Stimulated activated naive CD4-positive, alpha-beta T cell treated with Interleukin-2 at 50 U/mL for 16 hours (primary cell): Measurements from ENCODE around the gene LRRC23.
"Not testable (repeated sequence)": the region's sequence is repeated elsewhere in the genome, so short reads cannot be mapped to it uniquely, and the experiment has no call there.

Experiments used
- DNase-seq: peaks from one replicate; lab custom pipeline; 2025; lab: John Stamatoyannopoulos, UW

LRRC23 gene

DNA sequence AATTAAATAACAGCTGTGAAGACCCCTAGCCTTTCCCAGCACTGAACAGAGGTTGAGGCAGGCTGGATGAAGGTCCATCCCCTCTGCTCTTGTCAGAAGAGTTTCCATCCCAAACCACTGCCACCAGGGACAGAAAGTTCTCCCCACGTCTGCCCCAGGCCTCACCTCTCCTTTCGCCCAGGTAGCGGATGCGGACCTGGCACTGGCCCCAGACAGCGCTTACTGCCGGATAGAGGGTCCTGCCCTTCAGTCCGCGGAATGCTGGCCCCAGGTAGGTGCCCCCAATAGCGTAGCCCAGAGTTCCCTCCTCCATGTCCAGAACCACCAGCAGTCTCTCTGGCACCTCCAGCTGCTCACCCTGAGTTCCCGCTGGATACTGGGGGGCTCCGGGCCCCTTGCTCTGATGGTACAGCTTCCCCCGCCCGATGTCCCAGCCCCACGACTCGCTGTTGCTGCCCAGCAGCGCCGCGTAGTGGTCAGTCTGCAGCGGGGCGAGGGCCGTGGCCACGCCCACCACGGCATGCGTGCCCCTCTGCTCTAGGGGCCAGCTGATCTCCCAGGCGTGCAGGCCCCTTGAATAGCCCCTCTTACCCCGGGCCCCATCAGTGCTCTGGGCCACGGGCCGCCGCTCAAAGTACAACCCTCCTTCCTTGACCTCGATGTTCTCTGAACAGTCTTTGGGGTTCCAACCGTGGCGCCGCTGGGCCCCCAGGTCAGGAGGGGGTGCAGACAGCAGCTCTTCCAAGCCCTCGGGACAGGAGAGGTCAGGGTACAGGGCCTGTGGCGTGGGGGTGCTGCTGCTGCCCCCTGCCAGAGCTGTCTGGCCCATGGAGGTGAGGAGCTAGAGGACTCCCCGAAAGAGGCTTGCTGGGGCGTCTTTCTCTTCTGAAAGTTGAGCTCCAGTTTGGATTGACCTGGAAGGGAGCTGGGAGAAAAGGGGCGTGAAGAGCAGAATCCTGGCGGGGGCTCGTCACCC is 32.3 kb upstream of the LRRC23 start:
- peak; percentile 74 for DNase-seq

- peak; percentile 98 for DNase-seq
These were observed 31.3 kb upstream of the LRRC23 start, which contains the start of gene SPSB2 for GRCh38 chr12:6873094-6874014. Gene SPSB2, minus strand, starts transcription at chr12:6873303. Its CDS starts 402 bp downstream, at chr12:6872901.

GRCh38 chr12:6874015-6874368 is 30.6 kb upstream of the LRRC23 start:
- not testable (repeated sequence) for DNase-seq

- DNase-seq, result not testable (repeated sequence)
These were observed 24.8 kb upstream of the LRRC23 start for GRCh38 chr12:6879824-6880223.

DNA sequence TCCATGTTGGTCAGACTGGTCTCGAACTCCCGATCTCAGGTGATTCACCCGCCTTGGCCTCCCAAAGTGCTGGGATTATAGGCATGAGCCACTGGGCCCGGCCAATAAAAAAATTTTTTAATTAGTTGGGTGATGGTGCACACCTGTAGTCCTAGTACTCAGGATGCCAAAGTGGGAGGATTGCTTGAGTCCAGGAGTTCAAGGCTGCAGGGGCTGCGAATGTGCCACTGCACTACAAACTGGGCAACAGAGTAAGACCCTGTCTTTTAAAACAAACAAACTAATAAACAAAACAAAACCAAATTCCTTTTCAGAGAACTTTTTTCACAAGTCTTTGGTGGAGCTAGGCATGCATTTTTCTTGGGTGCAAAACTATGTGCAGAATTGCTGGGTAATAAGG is 21.4 kb upstream of the LRRC23 start:
- no peak for DNase-seq

DNA sequence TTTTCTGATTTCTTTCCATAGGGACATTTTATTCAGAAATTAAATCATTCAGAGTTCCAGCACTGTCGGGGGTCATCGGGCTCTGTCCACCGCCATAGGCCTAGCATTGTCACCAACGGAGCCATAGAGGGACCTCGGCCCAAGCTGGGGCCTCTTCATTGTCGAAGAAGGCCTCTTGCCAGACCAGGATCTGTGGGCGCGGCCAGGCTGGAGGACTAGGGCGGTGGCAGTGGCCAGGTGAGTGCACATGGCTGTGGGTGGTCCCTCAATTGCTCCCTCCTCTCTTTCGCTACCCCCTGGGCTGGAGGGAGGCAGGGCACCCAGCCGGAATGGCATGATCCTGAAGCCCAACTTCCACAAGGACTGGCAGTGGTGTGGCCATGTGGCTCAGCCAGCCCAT is 20.9 kb upstream of the LRRC23 start:
- no peak for DNase-seq

- no peak for DNase-seq
These were observed 20.1 kb upstream of the LRRC23 start for GRCh38 chr12:6884539-6884938.

- not testable (repeated sequence) for DNase-seq
These were observed 18.2 kb upstream of the LRRC23 start for GRCh38 chr12:6886206-6886999.

DNA sequence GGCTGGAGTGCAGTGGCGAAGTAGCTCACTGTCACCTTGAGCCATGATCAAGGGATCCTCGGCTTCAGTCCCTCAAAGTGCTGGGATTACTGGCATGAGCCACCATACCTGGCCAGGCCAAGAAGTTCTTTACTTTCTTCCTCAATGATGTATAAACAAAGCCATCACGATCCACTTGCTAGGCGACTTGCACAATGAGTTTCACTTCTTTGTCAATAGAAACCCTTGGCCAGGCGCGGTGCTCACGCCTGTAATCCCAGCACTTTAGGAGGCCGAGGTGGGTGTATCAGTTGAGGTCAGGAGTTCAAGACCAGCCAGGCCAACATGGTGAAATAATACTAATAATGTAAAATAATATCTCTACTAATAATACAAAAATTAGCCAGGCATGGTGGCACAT is 17.2 kb upstream of the LRRC23 start:
- DNase-seq, result no peak

GRCh38 chr12:6888360-6888759 is 16.3 kb upstream of the LRRC23 start:
- DNase-seq, result no peak

GRCh38 chr12:6888794-6889193 is 15.8 kb upstream of the LRRC23 start:
- DNase-seq, result not testable (repeated sequence)

GRCh38 chr12:6889775-6890573 is 14.6 kb upstream of the LRRC23 start:
- DNase-seq, result not testable (repeated sequence)

- DNase-seq, result peak; percentile 98
These were observed 13.6 kb upstream of the LRRC23 start for GRCh38 chr12:6890789-6891645.

GRCh38 chr12:6891646-6892001 is 13.0 kb upstream of the LRRC23 start:
- DNase-seq, result no peak

GRCh38 chr12:6892683-6893082 is 11.9 kb upstream of the LRRC23 start:
- not testable (repeated sequence) for DNase-seq

- no peak for DNase-seq
These were observed 10.3 kb upstream of the LRRC23 start for GRCh38 chr12:6894321-6894720.

DNA sequence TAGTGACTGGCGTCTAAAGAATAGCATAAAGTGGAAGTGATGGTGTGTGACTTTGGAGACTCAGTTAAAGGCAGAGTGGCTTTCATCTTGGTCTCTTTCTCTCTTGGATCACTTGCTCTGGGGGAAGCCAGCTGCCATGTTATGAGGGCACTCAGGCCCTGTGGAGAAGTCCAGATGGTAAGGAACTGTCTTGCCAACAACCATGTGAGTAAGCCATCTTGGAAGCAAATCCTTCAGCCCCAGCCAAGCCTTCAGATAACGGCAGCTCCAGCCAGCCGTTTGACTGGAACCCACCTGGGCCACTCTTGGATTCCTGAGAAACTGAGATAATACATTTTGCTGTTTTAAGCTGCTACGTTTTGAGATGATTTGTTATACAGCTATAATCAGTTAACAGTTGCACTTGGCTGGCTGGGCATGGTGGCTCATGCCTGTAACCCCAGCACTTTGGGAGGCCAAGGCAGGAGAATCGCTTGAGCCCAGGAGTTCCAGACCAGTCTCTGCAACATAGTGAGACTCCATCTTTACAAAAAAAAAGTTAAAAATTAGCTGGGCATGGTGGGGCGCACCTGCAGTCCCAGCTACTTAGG is 7.7 kb upstream of the LRRC23 start:
- DNase-seq, result no peak

DNA sequence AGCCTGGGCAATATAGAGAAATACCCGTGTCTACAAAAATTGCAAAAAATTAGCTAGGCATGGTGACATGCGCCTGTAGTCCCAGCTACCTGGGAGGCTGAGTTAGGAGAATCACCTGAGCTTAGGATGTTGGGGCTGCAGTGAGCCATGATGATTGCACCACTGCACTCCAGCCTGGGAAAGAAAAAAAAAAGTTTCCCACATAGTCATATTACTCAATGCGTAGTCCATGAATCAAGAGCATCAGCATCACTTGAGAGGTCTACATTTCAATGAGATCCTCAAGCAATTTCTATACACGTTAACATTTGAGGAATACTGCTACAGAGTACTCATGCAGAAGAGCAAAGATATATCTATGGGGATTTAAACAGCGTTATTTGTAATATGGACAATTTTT is 5.2 kb upstream of the LRRC23 start:
- DNase-seq, result no peak

DNA sequence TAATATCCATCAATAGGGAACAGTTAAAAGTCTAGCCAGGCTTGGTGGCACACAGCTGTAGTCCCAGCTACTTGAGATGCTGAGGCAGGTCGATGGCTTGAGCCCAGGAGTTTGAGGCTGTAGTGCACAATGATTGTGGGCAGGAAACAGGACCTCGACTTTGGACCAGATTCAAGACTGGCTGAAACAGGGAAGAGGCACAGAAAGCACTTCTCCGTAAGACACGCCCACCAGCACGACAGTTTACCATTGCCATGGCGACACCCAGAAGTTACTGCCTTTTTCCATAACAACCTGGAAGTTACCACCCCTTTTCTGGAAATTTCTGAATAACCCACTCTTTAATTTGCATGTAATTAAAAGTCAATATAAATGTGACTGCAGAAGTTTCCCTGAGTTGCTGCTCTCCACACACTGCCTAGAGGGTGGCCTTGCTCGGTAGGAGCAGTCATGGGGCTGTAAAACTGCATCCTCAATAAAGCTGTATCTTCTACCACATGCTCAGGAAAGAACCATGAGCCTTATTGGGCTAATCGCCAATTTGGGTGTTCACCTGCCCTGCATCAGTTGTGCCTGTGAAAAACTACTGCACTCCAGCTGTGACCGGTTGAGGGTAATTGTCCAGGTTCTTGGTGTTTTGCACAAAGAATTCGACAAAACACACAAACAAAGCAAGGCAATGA is 4.6 kb upstream of the LRRC23 start:
- peak; percentile 22 for DNase-seq
